GM18873 (cell line): ENCODE data around the gene TMA7B.

Source experiments
- ATAC-seq: cut with Tn5 transposase; IDR thresholded peaks from one replicate; pipeline ENCODE4 v1.9.1; 2021; ENCODE audit warnings: mild to moderate bottlenecking, moderate library complexity, moderate number of reproducible peaks; ENCODE audit not compliant: unreplicated experiment, low FRiP score

Gene TMA7B

GRCh38 chr22:39959640-39960447 is at the start of gene TMA7B:
TSS of gene TMA7B (plus strand) at chr22:39960397. CDS start at chr22:39964375, 3,978 bp downstream.
- ATAC-seq: no peak

DNA sequence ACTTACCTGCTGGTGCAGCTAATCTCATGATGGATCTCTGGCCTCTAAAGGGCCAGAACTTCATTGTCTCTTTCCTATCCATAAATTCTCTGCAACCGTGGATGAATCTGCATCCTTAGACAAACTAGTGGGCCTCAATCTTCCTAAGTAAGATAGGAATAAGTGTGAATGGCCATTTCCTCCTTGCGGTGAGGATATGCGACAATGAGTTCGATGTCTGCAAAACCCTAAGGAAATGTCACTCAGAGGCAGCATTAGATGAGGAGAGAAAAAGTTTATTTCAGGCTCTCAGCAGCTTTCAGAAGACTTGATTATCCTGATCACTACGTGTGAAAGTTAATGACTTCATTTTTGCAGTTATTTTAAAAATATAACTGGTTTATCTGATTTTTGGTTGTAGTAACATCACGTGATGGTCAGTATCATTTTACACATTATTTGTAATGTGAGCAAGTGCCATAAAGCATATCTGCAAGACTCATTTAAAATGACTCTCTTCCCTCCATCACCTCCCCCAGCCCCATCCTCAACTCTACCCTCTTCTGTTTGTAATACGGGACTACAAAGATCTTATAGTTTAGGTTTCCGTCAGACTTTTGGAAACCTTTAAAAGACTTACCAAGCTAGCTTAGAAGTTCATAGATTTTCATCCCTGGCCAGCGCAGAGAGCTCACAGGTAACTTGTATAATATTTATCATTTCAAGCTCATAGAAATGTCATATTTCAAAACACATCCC is 49.2 kb upstream of the TMA7B start:
- ATAC-seq: no peak

DNA sequence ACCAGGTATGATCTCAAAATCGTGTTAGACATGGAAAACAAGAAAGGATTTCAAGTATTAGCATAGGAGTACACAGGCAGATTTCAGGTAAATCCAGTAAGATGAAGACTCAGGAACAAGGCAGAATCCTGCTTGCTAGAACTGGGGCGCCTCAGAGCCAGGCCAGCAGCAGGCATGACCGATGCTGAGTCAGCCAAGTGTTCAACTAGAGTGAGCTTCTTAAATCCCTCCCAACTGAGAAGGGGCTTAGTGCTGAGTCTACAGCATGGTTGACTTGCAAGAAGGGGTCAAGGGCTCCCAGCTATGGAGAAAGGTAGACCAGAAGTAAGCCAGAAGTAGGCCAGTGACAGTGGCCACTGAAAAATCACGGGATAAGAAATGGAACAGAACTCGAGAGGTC is 46.9 kb upstream of the TMA7B start:
- no peak for ATAC-seq

DNA sequence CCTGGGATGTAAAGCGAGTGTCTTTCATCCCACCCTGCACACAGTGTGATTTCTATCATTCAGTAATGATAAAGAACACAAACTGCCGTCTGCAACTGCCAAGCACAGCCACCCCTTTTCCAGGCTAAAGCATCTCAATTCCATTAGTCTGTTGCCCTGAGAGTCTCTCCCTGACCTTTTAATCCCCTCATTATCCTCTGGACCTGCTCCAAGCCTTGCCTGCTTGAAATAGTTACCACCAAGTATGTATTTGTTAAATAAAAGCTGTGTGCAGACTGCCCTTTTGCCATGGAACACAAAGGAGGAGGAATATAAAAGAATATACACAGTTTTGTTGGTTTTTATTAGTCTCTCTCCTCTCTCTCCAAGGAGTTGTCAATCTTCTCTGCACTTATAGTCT is 46.3 kb upstream of the TMA7B start:
- ATAC-seq: no peak

DNA sequence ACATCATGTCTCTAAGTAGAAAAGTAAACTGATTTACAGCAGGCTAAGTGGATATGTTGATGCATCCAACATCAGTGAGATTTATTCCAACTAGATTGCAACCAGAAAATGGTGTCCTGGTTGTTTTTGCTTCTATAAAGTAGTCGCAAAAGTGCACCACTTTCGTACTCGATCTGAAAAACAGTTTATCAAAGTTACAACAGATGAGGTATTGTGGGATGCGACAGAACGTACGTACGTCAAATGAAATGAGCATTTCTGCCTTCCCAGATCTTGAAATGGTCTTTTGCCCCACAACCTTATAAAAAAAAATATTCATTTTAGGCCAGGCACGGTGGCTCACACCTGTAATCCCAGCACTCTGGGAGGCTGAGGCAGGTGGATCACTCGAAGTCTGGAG is 45.6 kb upstream of the TMA7B start:
- ATAC-seq: no peak

- ATAC-seq: no peak
Measured at GRCh38 chr22:39915295-39915726, 44.9 kb upstream of the TMA7B start.

- ATAC-seq: no peak
Measured at GRCh38 chr22:39916496-39916895, 43.7 kb upstream of the TMA7B start.

GRCh38 chr22:39917197-39917643 is 43.0 kb upstream of the TMA7B start:
- no peak for ATAC-seq

GRCh38 chr22:39917776-39918495 is 42.3 kb upstream of the TMA7B start:
- ATAC-seq: no peak

DNA sequence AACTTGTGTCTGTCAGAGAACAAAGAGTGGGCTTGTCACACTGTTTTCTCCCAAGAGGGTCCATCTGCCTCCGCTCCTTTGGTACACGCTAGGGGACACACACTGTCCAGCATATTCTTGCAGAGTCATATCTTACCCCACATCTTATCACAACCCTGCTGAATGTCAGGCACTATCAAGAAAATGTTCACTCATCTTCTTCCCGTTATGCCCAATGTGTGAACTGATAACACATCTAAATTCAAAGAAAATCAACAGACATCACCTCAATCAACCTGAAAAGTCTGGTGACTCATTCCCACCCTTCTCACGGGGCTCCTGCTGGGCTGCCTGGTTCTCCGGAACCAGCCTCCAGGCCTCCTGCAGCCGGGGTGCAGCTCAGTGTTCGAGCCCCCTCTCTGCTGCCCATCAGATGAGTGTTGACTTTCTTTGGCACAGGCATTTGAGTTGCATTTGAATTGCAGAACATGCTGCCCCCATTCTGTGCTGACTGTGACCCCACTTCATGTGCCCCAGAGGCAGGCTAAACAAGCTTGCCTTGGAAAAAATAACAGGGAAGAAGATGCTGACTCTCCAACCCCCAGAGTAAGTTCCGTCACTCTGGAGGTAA is 40.0 kb upstream of the TMA7B start:
- no peak for ATAC-seq

DNA sequence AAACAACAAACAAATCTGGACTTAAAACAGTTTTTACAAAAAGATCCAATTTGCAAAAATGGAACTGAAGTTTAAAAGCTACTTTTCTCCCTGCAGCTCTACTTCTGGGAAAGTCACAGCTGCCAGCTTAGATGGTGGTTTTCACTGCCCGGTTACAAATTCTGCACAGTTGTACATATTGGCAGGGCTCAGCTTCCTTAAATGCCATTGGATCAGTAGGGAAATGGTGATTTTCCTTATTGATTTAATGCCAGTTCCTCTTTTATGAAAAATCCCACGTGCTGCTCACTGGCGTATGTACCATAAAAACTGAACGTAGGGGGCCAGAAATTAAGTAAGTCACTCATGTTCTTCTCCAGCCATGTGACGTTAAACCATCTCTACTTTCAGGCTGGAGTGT is 36.5 kb upstream of the TMA7B start:
- no peak for ATAC-seq

DNA sequence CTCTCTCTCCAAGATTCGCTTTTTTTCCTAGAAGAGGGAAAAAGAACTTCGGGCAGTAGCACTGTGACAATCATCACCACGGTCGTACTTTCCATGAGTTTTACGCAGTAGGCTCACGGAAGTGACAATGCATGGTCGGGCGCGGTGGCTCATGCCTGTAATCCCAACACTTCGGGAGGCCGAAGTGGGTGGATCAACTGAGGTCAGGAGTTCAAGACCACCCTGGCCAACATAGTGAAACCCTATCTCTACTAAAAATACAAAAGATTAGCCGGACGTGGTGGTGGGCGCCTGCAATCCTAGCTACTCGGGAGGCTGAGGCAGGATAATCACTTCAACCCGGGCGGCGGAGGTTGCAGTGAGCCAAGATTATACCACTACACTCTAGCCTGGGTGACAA is 35.9 kb upstream of the TMA7B start:
- ATAC-seq: no peak

GRCh38 chr22:39925273-39925672 is 34.9 kb upstream of the TMA7B start:
- no peak for ATAC-seq

DNA sequence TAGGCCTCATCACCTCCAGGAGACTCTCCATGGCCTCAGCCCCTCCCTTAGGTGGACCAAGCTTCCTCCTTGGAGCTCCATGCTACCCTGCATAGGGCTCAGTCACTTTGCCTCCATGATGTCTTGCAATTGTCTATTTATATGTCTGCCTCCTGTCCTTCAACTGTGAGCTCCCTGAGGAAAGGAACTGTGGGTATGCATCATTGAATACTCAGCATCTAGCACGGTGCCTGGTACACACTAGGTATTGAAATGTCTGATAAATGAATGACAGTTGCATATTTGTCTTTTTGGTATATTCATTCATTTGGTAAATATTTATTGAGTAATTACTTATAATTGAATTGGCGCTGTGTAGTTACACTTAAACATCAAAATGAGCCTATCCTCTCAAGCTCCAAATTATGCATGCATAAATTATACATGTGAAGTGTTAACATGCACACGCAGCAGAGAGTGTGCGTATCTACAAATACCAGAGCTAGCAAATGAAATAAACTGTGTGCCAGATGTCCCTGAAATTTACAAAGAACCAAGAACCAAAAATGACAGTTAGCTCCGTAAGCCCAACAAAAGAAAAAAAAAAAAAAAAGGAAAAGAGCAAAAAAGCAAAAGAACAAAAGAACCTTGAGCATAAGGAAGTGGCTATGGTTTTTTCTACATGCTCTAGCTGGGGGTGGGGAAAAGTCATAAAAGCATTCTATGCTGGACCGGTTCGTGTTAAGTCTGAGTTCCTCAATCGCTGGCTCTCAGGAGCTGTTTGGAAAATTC is 34.1 kb upstream of the TMA7B start:
- ATAC-seq: no peak

DNA sequence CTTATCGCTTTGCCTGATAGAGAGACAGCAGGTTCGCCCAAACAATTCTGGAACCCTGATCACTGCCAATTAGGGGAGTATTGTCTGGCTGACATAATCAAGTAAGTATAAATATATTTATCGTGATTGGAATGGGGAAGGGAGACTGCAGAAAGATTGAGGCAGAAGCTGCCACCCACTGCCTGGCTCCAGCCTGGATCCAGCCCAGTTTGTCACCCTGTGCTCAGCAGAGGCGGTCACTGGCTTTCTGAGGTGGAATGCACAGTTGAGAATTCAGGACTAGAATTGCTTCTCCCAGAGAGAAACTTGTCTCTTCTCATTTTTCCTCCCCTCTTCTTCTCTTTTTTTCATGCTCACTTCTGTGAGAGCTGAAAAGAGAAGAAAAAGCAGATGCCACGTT is 33.4 kb upstream of the TMA7B start:
- ATAC-seq: no peak

DNA sequence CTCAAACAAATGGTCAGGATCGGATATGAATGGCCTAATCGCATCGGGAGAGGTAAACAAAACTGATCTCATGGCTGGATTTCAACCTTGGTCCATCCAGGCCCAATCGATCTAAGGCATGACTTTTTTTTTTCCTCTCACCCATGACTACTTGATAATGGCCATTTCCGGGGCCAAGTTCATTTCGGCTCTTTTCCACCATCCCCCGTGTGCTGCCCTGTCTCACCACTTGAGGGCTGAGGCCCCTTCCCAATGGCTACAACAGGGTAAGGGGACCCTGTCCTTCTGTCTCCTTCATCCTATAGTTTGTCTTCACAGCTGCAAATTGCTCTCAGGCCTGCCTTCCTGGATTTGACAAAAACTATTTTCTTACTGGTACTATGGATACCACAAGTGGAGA is 32.7 kb upstream of the TMA7B start:
- no peak for ATAC-seq

GRCh38 chr22:39928536-39929520 is 31.4 kb upstream of the TMA7B start:
- no peak for ATAC-seq

GRCh38 chr22:39931251-39931650 is 28.9 kb upstream of the TMA7B start:
- ATAC-seq: no peak

DNA sequence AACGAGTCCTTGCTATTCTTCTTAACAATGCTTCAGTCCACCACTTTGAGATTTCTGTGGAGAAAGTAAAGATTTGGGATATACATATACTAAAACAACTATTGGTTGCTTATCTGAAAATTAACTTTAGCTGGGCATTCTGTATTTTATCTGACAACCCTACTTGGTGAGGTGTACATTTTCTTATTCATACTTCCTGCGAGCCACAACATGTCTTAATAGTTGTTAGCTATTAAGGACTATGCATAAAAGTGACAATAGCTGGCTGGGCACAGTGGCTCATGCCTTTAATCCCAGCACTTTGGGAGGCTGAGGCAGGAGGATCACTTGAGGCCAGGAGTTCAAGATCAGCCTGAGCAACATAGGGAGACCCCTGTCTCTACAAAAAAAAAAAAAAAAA is 28.0 kb upstream of the TMA7B start:
- no peak for ATAC-seq
